H9 (cell line): ENCODE results near the gene TMEM158. TPM values are rescaled to one million over a fixed set of nuclear protein-coding genes. Genes with fewer than 3 reads are reported as not detected.

ENCODE experiments used
- DNase-seq: peaks from one replicate; pipeline ENCODE4 v3.0.0-alpha.2; 2017
- H2AFZ ChIP-seq: one replicate; pipeline ENCODE4 v1.6.1; 2013; ENCODE audit warnings: mild to moderate bottlenecking, low read length, control low read depth, moderate library complexity
- H2AK5ac ChIP-seq: 2 replicates; pipeline ENCODE4 v1.6.1; 2013; ENCODE audit warnings: low read length, control low read depth, mixed read lengths; ENCODE audit not compliant: insufficient read length
- H2BK120ac ChIP-seq: one replicate; pipeline ENCODE4 v1.6.1; 2013; ENCODE audit warnings: low read depth, mild to moderate bottlenecking, low read length, control low read depth, inconsistent platforms; ENCODE audit not compliant: poor library complexity, severe bottlenecking
- H2BK12ac ChIP-seq: 2 replicates; pipeline ENCODE4 v1.6.1; 2013; ENCODE audit warnings: low read length, control low read depth, mixed read lengths, low read depth; ENCODE audit not compliant: insufficient read length
- H2BK15ac ChIP-seq: 2 replicates; pipeline ENCODE4 v1.6.1; 2013; ENCODE audit warnings: low read depth, low read length, control low read depth
- H2BK20ac ChIP-seq: one replicate; pipeline ENCODE4 v1.6.1; 2013; ENCODE audit warnings: low read depth, mild to moderate bottlenecking, low read length, control low read depth, inconsistent platforms; ENCODE audit not compliant: poor library complexity, severe bottlenecking
- H2BK5ac ChIP-seq: 2 replicates; pipeline ENCODE4 v1.6.1; 2013; ENCODE audit warnings: low read length, control low read depth, mixed read lengths; ENCODE audit not compliant: insufficient read length
- H3K14ac ChIP-seq: 2 replicates; pipeline ENCODE4 v1.6.1; 2013; ENCODE audit warnings: low read length, control low read depth; ENCODE audit not compliant: insufficient read depth
- H3K18ac ChIP-seq: 2 replicates; pipeline ENCODE4 v1.6.1; 2013; ENCODE audit warnings: low read depth, mild to moderate bottlenecking, mixed read lengths, low read length, control low read depth; ENCODE audit not compliant: insufficient read length
- H3K23ac ChIP-seq: 2 replicates; pipeline ENCODE4 v1.6.1; 2013; ENCODE audit warnings: low read length, control low read depth, mixed read lengths, low read depth; ENCODE audit not compliant: insufficient read length
- H3K23me2 ChIP-seq: 2 replicates; pipeline ENCODE4 v1.6.1; 2013; ENCODE audit warnings: low read depth, mild to moderate bottlenecking, mixed read lengths, low read length, control low read depth; ENCODE audit not compliant: insufficient read length, poor library complexity, severe bottlenecking
- H3K27ac ChIP-seq: 2 replicates; pipeline ENCODE4 v1.5.1; 2013; ENCODE audit warnings: low read length, control low read depth, mixed read lengths, low read depth; ENCODE audit not compliant: insufficient read length
- H3K27me3 ChIP-seq: 2 replicates; pipeline ENCODE4 v1.6.1; 2013; ENCODE audit warnings: low read length, control low read depth, inconsistent platforms; ENCODE audit not compliant: insufficient read depth
- H3K4ac ChIP-seq: 2 replicates; pipeline ENCODE4 v1.6.1; 2013; ENCODE audit warnings: low read depth, mild to moderate bottlenecking, control low read depth, inconsistent platforms, low read length, moderate library complexity
- H3K4me1 ChIP-seq: 2 replicates; pipeline ENCODE4 v1.6.1; 2013; ENCODE audit warnings: low read length, control low read depth, inconsistent platforms; ENCODE audit not compliant: insufficient read depth
- H3K4me2 ChIP-seq: 2 replicates; pipeline ENCODE4 v1.6.1; 2013; ENCODE audit warnings: low read length, control low read depth, mixed read lengths; ENCODE audit not compliant: insufficient read length, insufficient read depth
- H3K56ac ChIP-seq: 2 replicates; pipeline ENCODE4 v1.6.1; 2013; ENCODE audit warnings: low read depth, mild to moderate bottlenecking, mixed read lengths, low read length, control low read depth; ENCODE audit not compliant: insufficient read length
- H3K79me1 ChIP-seq: 2 replicates; pipeline ENCODE4 v1.6.1; 2013; ENCODE audit warnings: low read depth, mild to moderate bottlenecking, moderate library complexity, low read length, control low read depth, inconsistent platforms; ENCODE audit not compliant: insufficient read depth, poor library complexity, severe bottlenecking
- H3K79me2 ChIP-seq: 2 replicates; pipeline ENCODE4 v1.6.1; 2013; ENCODE audit warnings: low read length, control low read depth, inconsistent platforms; ENCODE audit not compliant: insufficient read depth
- H3K9ac ChIP-seq: 2 replicates; pipeline ENCODE4 v1.6.1; 2013; ENCODE audit warnings: low read length, control low read depth, mixed read lengths; ENCODE audit not compliant: insufficient read length; ENCODE audit errors: extremely low read depth
- H3K9me3 ChIP-seq: one replicate; pipeline ENCODE4 v1.6.1; 2013; ENCODE audit warnings: low read depth, low read length, inconsistent platforms; ENCODE audit not compliant: control insufficient read depth
- H3T11ph ChIP-seq: one replicate; pipeline ENCODE4 v1.6.1; 2013; ENCODE audit warnings: mild to moderate bottlenecking, low read length, control low read depth, inconsistent platforms
- H4K20me1 ChIP-seq: one replicate; pipeline ENCODE4 v1.6.1; 2013; ENCODE audit not compliant: control insufficient read depth, insufficient read length, insufficient read depth
- H4K5ac ChIP-seq: 2 replicates; pipeline ENCODE4 v1.6.1; 2013; ENCODE audit warnings: low read depth, mild to moderate bottlenecking, mixed read lengths, low read length, control low read depth; ENCODE audit not compliant: insufficient read length
- H4K8ac ChIP-seq: replicated peaks from 2 replicates; pipeline ENCODE4 v1.6.1; 2013; ENCODE audit warnings: low read length, control low read depth, mixed read lengths, low read depth; ENCODE audit not compliant: insufficient read length
- H4K91ac ChIP-seq: 2 replicates; pipeline ENCODE4 v1.6.1; 2013; ENCODE audit warnings: low read depth, mild to moderate bottlenecking, moderate library complexity, mixed read lengths, low read length, control low read depth; ENCODE audit not compliant: insufficient read length
- H3K27ac Mint-ChIP-seq, 3 experiments: 2 replicates in 2 of 3; 3 replicates in 1 of 3; pipeline ENCODE4 v1.8.0; 2020 to 2021; ENCODE audit warnings: mixed read lengths in 3 of 3, mild to moderate bottlenecking in 1 of 3, moderate library complexity in 1 of 3
- H3K27me3 Mint-ChIP-seq: 2 replicates; pipeline ENCODE4 v1.8.0; 2021; ENCODE audit warnings: low read depth, mild to moderate bottlenecking, moderate library complexity, mixed read lengths
- H3K36me3 Mint-ChIP-seq, 3 experiments: 2 replicates in 2 of 3; 3 replicates in 1 of 3; pipeline ENCODE4 v1.8.0; 2020 to 2021; ENCODE audit warnings: low read depth in 3 of 3, mixed read lengths in 3 of 3; ENCODE audit not compliant: insufficient read depth in 1 of 3
- H3K4me1 Mint-ChIP-seq, 2 experiments: 2 replicates each; pipeline ENCODE4 v1.8.0; 2020; ENCODE audit warnings: mixed read lengths in 2 of 2
- H3K4me3 Mint-ChIP-seq, 2 experiments: 2 replicates in 1 of 2; 3 replicates in 1 of 2; pipeline ENCODE4 v1.8.0; 2020 to 2021; ENCODE audit warnings: mild to moderate bottlenecking in 2 of 2, mixed read lengths in 2 of 2, moderate library complexity in 1 of 2
- H3K9me3 Mint-ChIP-seq, 2 experiments: 2 replicates in 1 of 2; 3 replicates in 1 of 2; pipeline ENCODE4 v1.8.0; 2020; ENCODE audit warnings: mild to moderate bottlenecking in 2 of 2, mixed read lengths in 2 of 2, moderate library complexity in 1 of 2
- WGBS: extraction: QIAGEN DNeasy Blood & Tissue Kit; methylation state at CpG from one replicate; pipeline ENCODE4 v1.1.7; 2013; ENCODE audit warnings: missing lambda C conversion rate, low lambda C conversion rate, mixed read lengths; ENCODE audit not compliant: insufficient read length; ENCODE audit errors: extremely low coverage; 5-methylcytosine and 5-hydroxymethylcytosine counted together
- total RNA-seq: library from RNA; stranded (reverse); gene quantifications from 2 replicates; pipeline ENCODE4 v1.2.1, GENCODE V29; 2021
- TF ChIP-seq, protein P1 (sequence below): fragments of 200-600 bp; sonication (generic); conservative IDR thresholded peaks from 3 replicates; pipeline ENCODE4 v1.8.0; 2021; ENCODE audit warnings: antibody characterized with exemption, mild to moderate bottlenecking

Gene TMEM158
- total RNA-seq, 1 experiment from 2014 or later, result 29.1 TPM

GRCh38 chr3:45191424-45191823 is 34.7 kb downstream of the TMEM158 start:
- H2BK12ac ChIP-seq, result no peak overlapping the region
- H3K4ac ChIP-seq, result no peak overlapping the region
- Mint-ChIP-seq H3K9me3 (no peaks in the 10 kb centered on the region; a peak in 1 of 5 replicates), H3K27ac (no peak overlapping the region), H3K4me3 (no peak overlapping the region), H3K27me3 (peaks cover 8% of the 10 kb centered on the region), H3K36me3 (no peaks in the 10 kb centered on the region), H3K4me1 (peaks cover 0 to 7% of the 10 kb centered on the region in 2 experiments; a peak in 3 of 4 replicates)
- no peak overlapping the region for H3K18ac ChIP-seq
- H3K9me3 ChIP-seq, result no peaks in the 10 kb centered on the region
- H4K5ac ChIP-seq, result no peak overlapping the region
- no peak overlapping the region for H3K9ac ChIP-seq
- no peaks in the 10 kb centered on the region for H3K23me2 ChIP-seq
- H3K4me2 ChIP-seq, result no peak overlapping the region
- H2BK15ac ChIP-seq, result no peak overlapping the region
- no peak overlapping the region for H4K8ac ChIP-seq
- no peak overlapping the region for H2AK5ac ChIP-seq
- WGBS, result no CpG with 5 or more reads among the region's 4 CpGs
- no peak overlapping the region for H4K91ac ChIP-seq
- H3K14ac ChIP-seq, result no peak overlapping the region
- H3K79me2 ChIP-seq, result no peaks in the 10 kb centered on the region
- no peak overlapping the region for H3K27ac ChIP-seq
- no peaks in the 10 kb centered on the region for H3K79me1 ChIP-seq
- no peak overlapping the region for H2BK20ac ChIP-seq
- H2BK120ac ChIP-seq, result no peak overlapping the region
- no peaks in the 10 kb centered on the region for H3K27me3 ChIP-seq
- no peak overlapping the region for H3T11ph ChIP-seq
- DNase-seq, result no peak
- H2AFZ ChIP-seq, result no peak overlapping the region
- no peak overlapping the region for H3K56ac ChIP-seq
- no peak overlapping the region for H2BK5ac ChIP-seq
- H3K23ac ChIP-seq, result no peak overlapping the region
- TF ChIP-seq, protein P1, sequence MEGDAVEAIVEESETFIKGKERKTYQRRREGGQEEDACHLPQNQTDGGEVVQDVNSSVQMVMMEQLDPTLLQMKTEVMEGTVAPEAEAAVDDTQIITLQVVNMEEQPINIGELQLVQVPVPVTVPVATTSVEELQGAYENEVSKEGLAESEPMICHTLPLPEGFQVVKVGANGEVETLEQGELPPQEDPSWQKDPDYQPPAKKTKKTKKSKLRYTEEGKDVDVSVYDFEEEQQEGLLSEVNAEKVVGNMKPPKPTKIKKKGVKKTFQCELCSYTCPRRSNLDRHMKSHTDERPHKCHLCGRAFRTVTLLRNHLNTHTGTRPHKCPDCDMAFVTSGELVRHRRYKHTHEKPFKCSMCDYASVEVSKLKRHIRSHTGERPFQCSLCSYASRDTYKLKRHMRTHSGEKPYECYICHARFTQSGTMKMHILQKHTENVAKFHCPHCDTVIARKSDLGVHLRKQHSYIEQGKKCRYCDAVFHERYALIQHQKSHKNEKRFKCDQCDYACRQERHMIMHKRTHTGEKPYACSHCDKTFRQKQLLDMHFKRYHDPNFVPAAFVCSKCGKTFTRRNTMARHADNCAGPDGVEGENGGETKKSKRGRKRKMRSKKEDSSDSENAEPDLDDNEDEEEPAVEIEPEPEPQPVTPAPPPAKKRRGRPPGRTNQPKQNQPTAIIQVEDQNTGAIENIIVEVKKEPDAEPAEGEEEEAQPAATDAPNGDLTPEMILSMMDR, result no peak
- no peaks in the 10 kb centered on the region for H4K20me1 ChIP-seq
- H3K4me1 ChIP-seq, result no peaks in the 10 kb centered on the region
